ENCODE data around the gene EIF3I. TPM values are rescaled to one million over a fixed set of nuclear protein-coding genes. Genes with fewer than 3 reads are reported as not detected.

The EIF3I gene
- total RNA-seq, 2 experiments from 2014 or later = 328 to 335 TPM

- peaks cover 45% of the 10 kb centered on the region for H3K4me1 Mint-ChIP-seq (ENCODE audit: low read depth)
- H3K27ac Mint-ChIP-seq = no peak overlapping the region
- POLR2A ChIA-PET = interaction anchor here (0.9 to 11.9 kb wide), 6 partner anchors 10 to 142 kb away, joined by 3 to 141 read pairs (median 5); partner anchors contain the start of genes IQCC and TXLNA
- DNase-seq (no peak), ATAC-seq (no peak)
- H3K36me3 Mint-ChIP-seq (ENCODE audit: low read depth) = peaks cover 87% of the 10 kb centered on the region
- intact Hi-C loops (cut with micrococcal nuclease) = no loop called here
- TF ChIP-seq CTCF (IDR thresholded peaks at IDR 0.05) = no peak
- H3K27me3 Mint-ChIP-seq = no peaks in the 10 kb centered on the region
- no peaks in the 10 kb centered on the region for H3K9me3 Mint-ChIP-seq
- CTCF ChIA-PET = interaction anchor here (0.7 to 1.5 kb wide), 2 partner anchors 10 to 16 kb away, joined by 3 to 5 read pairs; no protein-coding TSS in a partner anchor
- H3K4me3 Mint-ChIP-seq = no peak overlapping the region
These were observed 29.8 kb upstream of the EIF3I start for GRCh38 chr1:32192220-32192948.

GRCh38 chr1:32194984-32195383 is 27.2 kb upstream of the EIF3I start:
- Mint-ChIP-seq H3K36me3 (ENCODE audit: low read depth) (peaks cover 67% of the 10 kb centered on the region), H3K9me3 (no peaks in the 10 kb centered on the region), H3K27me3 (no peaks in the 10 kb centered on the region), H3K27ac (no peak overlapping the region), H3K4me3 (no peak overlapping the region), H3K4me1 (ENCODE audit: low read depth) (peaks cover 62% of the 10 kb centered on the region)
- intact Hi-C loops (cut with micrococcal nuclease) = no loop called here
- ChIA-PET POLR2A (interaction anchor here (1.2 to 11.9 kb wide), 5 partner anchors 12 to 54 kb away, joined by 3 to 141 read pairs (median 5); partner anchors contain the start of genes IQCC and TXLNA), CTCF (interaction anchor here (1.1 to 1.9 kb wide), 2 partner anchors 20 to 218 kb away, joined by 3 to 4 read pairs; no protein-coding TSS in a partner anchor)
- TF ChIP-seq CTCF (IDR thresholded peaks at IDR 0.05) = no peak
- DNase-seq = no peak
- ATAC-seq = no peak

- Mint-ChIP-seq H3K27ac (no peak overlapping the region), H3K4me3 (no peak overlapping the region), H3K27me3 (no peaks in the 10 kb centered on the region), H3K4me1 (ENCODE audit: low read depth) (peaks cover 66% of the 10 kb centered on the region), H3K36me3 (ENCODE audit: low read depth) (peaks cover 61% of the 10 kb centered on the region), H3K9me3 (no peaks in the 10 kb centered on the region)
- no peak for TF ChIP-seq CTCF (IDR thresholded peaks at IDR 0.05)
- CTCF ChIA-PET = interaction anchor here (0.8 to 1.9 kb wide), 3 partner anchors 20 to 218 kb away, joined by 3 to 4 read pairs (median 3); no protein-coding TSS in a partner anchor
- intact Hi-C loops (cut with micrococcal nuclease) = no loop called here
- DNase-seq (no peak), ATAC-seq (no peak)
- POLR2A ChIA-PET = interaction anchor here (1.5 to 11.9 kb wide), 3 partner anchors 11 to 32 kb away, joined by 3 to 141 read pairs (median 35); partner anchors contain the start of genes IQCC and TXLNA
These were observed 26.7 kb upstream of the EIF3I start for GRCh38 chr1:32195531-32195930.

GRCh38 chr1:32195972-32196823 is 26.0 kb upstream of the EIF3I start:
- H3K27ac Mint-ChIP-seq = no peak overlapping the region
- ATAC-seq = no peak
- ChIA-PET POLR2A (interaction anchor here (0.7 to 11.9 kb wide), 7 partner anchors 9 to 193 kb away, joined by 3 to 141 read pairs (median 8); partner anchors contain the start of genes IQCC, LCK and TXLNA), CTCF (interaction anchor here (0.8 to 2.6 kb wide), 4 partner anchors 20 to 217 kb away, joined by 3 to 12 read pairs (median 4); no protein-coding TSS in a partner anchor)
- no peaks in the 10 kb centered on the region for H3K27me3 Mint-ChIP-seq
- no peaks in the 10 kb centered on the region for H3K9me3 Mint-ChIP-seq
- H3K36me3 Mint-ChIP-seq (ENCODE audit: low read depth) = peaks cover 58% of the 10 kb centered on the region
- no peak for TF ChIP-seq CTCF (IDR thresholded peaks at IDR 0.05)
- intact Hi-C loops (cut with micrococcal nuclease) = no loop called here
- peaks cover 66% of the 10 kb centered on the region for H3K4me1 Mint-ChIP-seq (ENCODE audit: low read depth)
- DNase-seq = no peak
- no peak overlapping the region for H3K4me3 Mint-ChIP-seq

Data from activated CD8-positive, alpha-beta T cell treated with anti-CD3 and anti-CD28 coated beads for 36 hours (primary cell).